Ramos (cell line): Measurements from ENCODE around the gene ANKS6.

ENCODE experiments used
- in situ Hi-C: fragments of 300-500 bp; cut with MboI; formaldehyde crosslinking; loops from one replicate; pipeline ENCODE4 v1.14.3; 2022; ENCODE audit warnings: low sequenced_read_pairs; ENCODE audit not compliant: unreplicated experiment

ANKS6 gene

GRCh38 chr9:98708933-98709911 is 87.1 kb downstream of the ANKS6 start, which contains the start of gene GABBR2:
GABBR2 (minus strand) TSS chr9:98708935; CDS start chr9:98708737, 198 bp downstream.
- in situ Hi-C loops, result no loop called here

GRCh38 chr9:98708103-98708932 is 88.0 kb downstream of the ANKS6 start:
- in situ Hi-C loops, result no loop called here

- in situ Hi-C loops, result no loop called here
Observed at GRCh38 chr9:98707166-98708102, 88.9 kb downstream of the ANKS6 start.

- in situ Hi-C loops, result no loop called here
Observed at GRCh38 chr9:98706651-98707165, 89.6 kb downstream of the ANKS6 start.

GRCh38 chr9:98702835-98703380 is 93.4 kb downstream of the ANKS6 start:
- in situ Hi-C loops, result no loop called here

- in situ Hi-C loops, result no loop called here
Observed at GRCh38 chr9:98702340-98702739, 94.0 kb downstream of the ANKS6 start.

GRCh38 chr9:98701576-98701975 is 94.8 kb downstream of the ANKS6 start:
- in situ Hi-C loops, result no loop called here

- in situ Hi-C loops, result no loop called here
Observed at GRCh38 chr9:98700801-98701200, 95.6 kb downstream of the ANKS6 start.

- in situ Hi-C loops, result no loop called here
Observed at GRCh38 chr9:98698856-98699255, 97.5 kb downstream of the ANKS6 start.

GRCh38 chr9:98694943-98695342 is 101.4 kb downstream of the ANKS6 start:
- in situ Hi-C loops, result no loop called here

- in situ Hi-C loops, result no loop called here
Observed at GRCh38 chr9:98692392-98692791, 104.0 kb downstream of the ANKS6 start.

- in situ Hi-C loops, result no loop called here
Observed at GRCh38 chr9:98691890-98692289, 104.5 kb downstream of the ANKS6 start.

- in situ Hi-C loops, result no loop called here
Observed at GRCh38 chr9:98690686-98691085, 105.7 kb downstream of the ANKS6 start.

- in situ Hi-C loops, result loop anchor here (10.0 kb wide), 1 partner anchor 56 kb away; no protein-coding TSS in a partner anchor
Observed at GRCh38 chr9:98688710-98689495, 107.5 kb downstream of the ANKS6 start.

- in situ Hi-C loops, result loop anchor here (10.0 kb wide), 1 partner anchor 57 kb away; no protein-coding TSS in a partner anchor
Observed at GRCh38 chr9:98687911-98688310, 108.4 kb downstream of the ANKS6 start.

- in situ Hi-C loops, result loop anchor here (10.0 kb wide), 1 partner anchor 58 kb away; no protein-coding TSS in a partner anchor
Observed at GRCh38 chr9:98686961-98687855, 109.1 kb downstream of the ANKS6 start.

GRCh38 chr9:98684816-98685215 is 111.5 kb downstream of the ANKS6 start:
- in situ Hi-C loops, result loop anchor here (10.0 kb wide), 1 partner anchor 60 kb away; no protein-coding TSS in a partner anchor
